Sigmoid colon (tissue), 4 donors: Measurements from ENCODE around the gene HUWE1.

Experiments
- EP300 ChIP-seq, 4 donors: sonication (generic); formaldehyde crosslinking; IDR thresholded peaks; one replicate each; pipeline ENCODE4 v1.6.1; 2017; ENCODE audit warnings: antibody characterized with exemption in 4 of 4
- POLR2A ChIP-seq, 2 donors: fragments of 450-650 bp; IDR thresholded peaks; one replicate each; pipeline ENCODE4 v1.6.1; 2016; ENCODE audit warnings: antibody characterized with exemption in 2 of 2, mild to moderate bottlenecking in 2 of 2, moderate library complexity in 2 of 2
- TF ChIP-seq, protein P1 (sequence below), 4 experiments: fragments of 450-650 bp in 3 of 4; fragments of 200-600 bp in 1 of 4; IDR thresholded peaks; one replicate each; pipeline ENCODE4 v1.5.1; 2016 to 2019; ENCODE audit warnings: antibody characterized with exemption in 4 of 4, mild to moderate bottlenecking in 3 of 4, moderate library complexity in 2 of 4

DNA sequence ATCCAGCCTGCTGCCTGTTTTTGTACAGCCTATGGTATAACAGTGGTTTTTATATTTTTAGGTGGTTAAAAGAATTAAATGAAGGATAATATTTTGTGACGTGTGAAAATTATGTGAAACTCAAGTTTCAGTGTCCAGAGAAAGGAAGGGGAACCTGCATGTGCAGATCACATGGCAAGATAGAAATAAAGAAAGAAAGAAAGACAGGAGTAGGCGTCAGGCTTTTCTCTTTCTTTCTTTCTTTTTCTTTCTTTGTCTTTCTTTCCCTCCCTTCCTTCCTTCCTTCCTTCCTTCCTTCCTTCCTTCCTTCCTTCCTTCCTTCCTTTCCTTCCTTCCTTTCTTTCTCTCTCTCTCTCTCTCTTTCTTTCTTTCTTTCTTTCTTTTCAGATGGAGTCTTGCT, 42.0 kb upstream of the HUWE1 start:
- no peak for TF ChIP-seq POLR2A (IDR thresholded peaks at IDR 0.05)
- TF ChIP-seq EP300 (IDR thresholded peaks at IDR 0.05), result no peak
- TF ChIP-seq, protein P1, sequence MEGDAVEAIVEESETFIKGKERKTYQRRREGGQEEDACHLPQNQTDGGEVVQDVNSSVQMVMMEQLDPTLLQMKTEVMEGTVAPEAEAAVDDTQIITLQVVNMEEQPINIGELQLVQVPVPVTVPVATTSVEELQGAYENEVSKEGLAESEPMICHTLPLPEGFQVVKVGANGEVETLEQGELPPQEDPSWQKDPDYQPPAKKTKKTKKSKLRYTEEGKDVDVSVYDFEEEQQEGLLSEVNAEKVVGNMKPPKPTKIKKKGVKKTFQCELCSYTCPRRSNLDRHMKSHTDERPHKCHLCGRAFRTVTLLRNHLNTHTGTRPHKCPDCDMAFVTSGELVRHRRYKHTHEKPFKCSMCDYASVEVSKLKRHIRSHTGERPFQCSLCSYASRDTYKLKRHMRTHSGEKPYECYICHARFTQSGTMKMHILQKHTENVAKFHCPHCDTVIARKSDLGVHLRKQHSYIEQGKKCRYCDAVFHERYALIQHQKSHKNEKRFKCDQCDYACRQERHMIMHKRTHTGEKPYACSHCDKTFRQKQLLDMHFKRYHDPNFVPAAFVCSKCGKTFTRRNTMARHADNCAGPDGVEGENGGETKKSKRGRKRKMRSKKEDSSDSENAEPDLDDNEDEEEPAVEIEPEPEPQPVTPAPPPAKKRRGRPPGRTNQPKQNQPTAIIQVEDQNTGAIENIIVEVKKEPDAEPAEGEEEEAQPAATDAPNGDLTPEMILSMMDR (IDR thresholded peaks at IDR 0.05), result no peak
